Stimulated activated CD8-positive, alpha-beta memory T cell treated with anti-CD3 and anti-CD28 coated beads, Interleukin-15, amount 100 ng/mL, for 4 hours (primary cell): ENCODE measurements around the gene DCTN4.
A peak's percentile ranks its signal among the peaks of the same experiment; 100 is the strongest.
"Not testable (repeated sequence)": the region's sequence is repeated elsewhere in the genome, so short reads cannot be mapped to it uniquely, and the experiment has no call there.

Source experiments
- DNase-seq, 2 donors: peaks; one replicate each; pipeline ENCODE4 v3.0.0-alpha.2; 2020; ENCODE audit warnings: low read depth in 2 of 2

DCTN4 gene

GRCh38 chr5:150758531-150759333 is at the start of gene DCTN4:
Gene DCTN4, minus strand, starts transcription at chr5:150759017. Its CDS starts 24 bp downstream, at chr5:150758993.
- peak; percentile 84 to 87 for DNase-seq

GRCh38 chr5:150804388-150804787 is 45.6 kb upstream of the DCTN4 start:
- DNase-seq, result no peak

- no peak for DNase-seq
Measured at GRCh38 chr5:150801117-150801927, 42.5 kb upstream of the DCTN4 start.

- no peak for DNase-seq
Measured at GRCh38 chr5:150797384-150797783, 38.6 kb upstream of the DCTN4 start.

- no peak for DNase-seq
Measured at GRCh38 chr5:150794927-150795326, 36.1 kb upstream of the DCTN4 start.

GRCh38 chr5:150793423-150793888 is 34.6 kb upstream of the DCTN4 start:
- not testable (repeated sequence) for DNase-seq

- DNase-seq, result no peak
Measured at GRCh38 chr5:150791536-150791935, 32.7 kb upstream of the DCTN4 start.

- peak; percentile 36 to 69 for DNase-seq
Measured at GRCh38 chr5:150789943-150790611, 31.3 kb upstream of the DCTN4 start.

- no peak for DNase-seq
Measured at GRCh38 chr5:150789450-150789849, 30.6 kb upstream of the DCTN4 start.

GRCh38 chr5:150788977-150789376 is 30.2 kb upstream of the DCTN4 start:
- no peak for DNase-seq

GRCh38 chr5:150787656-150788055 is 28.8 kb upstream of the DCTN4 start:
- no peak for DNase-seq

GRCh38 chr5:150786876-150787275 is 28.1 kb upstream of the DCTN4 start:
- DNase-seq, result no peak

- DNase-seq, result no peak
Measured at GRCh38 chr5:150785950-150786349, 27.1 kb upstream of the DCTN4 start.

GRCh38 chr5:150783422-150783928 is 24.7 kb upstream of the DCTN4 start:
- DNase-seq, result peak in 1 of 2 donors; percentile 49

GRCh38 chr5:150782850-150783249 is 24.0 kb upstream of the DCTN4 start:
- no peak for DNase-seq

- DNase-seq, result no peak
Measured at GRCh38 chr5:150781706-150782614, 23.1 kb upstream of the DCTN4 start.

- no peak for DNase-seq
Measured at GRCh38 chr5:150780816-150781221, 22.0 kb upstream of the DCTN4 start.

GRCh38 chr5:150780187-150780692 is 21.4 kb upstream of the DCTN4 start:
- DNase-seq, result no peak

- DNase-seq, result no peak
Measured at GRCh38 chr5:150779397-150780186, 20.8 kb upstream of the DCTN4 start.
